ENCODE data around the gene CCDC157.

DNA sequence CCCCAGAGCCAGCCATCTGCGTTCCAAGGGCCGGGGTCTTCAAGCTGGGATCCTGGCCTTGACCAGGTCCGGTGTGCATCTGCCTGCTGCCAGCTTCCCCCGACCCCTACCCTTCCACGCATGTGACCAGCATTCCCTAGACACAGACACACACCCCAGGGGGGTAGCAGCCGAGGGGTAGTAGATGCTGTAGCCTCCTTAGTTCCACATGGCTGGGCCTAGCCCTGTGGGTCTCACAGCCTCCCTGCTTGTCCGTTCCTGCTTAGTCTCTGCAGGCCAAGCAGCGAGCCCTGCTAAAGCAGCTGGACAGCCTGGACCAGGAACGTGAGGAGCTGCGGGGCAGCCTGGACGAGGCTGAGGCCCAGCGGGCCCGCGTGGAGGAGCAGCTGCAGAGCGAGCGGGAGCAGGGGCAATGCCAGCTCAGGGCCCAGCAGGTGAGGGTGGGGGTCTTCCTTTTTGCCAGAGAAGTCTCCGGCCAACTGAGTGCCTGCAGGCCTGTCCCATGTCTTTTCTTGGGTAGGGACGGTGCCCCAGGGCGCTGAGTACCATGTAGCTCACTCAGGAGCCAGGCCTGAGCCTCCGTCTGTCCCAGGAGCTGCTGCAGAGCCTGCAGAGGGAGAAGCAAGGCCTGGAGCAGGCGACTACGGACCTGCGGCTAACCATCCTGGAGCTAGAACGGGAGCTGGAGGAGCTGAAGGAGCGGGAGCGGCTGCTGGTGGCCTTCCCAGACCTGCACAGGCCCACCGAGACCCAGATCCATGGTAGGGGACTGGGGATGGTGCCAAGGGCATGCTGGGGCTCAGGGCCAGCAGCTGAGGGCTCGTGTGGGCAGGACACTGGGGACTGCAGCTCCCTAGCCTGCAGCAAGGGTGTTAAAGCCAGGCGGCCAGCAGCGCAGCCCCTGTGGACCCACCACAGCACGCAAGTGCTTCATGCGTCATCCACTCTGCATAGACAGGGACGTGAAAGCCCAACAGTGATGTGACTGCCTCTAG, 16.8 kb downstream of the CCDC157 start:
- TF ChIP-seq, protein P1, sequence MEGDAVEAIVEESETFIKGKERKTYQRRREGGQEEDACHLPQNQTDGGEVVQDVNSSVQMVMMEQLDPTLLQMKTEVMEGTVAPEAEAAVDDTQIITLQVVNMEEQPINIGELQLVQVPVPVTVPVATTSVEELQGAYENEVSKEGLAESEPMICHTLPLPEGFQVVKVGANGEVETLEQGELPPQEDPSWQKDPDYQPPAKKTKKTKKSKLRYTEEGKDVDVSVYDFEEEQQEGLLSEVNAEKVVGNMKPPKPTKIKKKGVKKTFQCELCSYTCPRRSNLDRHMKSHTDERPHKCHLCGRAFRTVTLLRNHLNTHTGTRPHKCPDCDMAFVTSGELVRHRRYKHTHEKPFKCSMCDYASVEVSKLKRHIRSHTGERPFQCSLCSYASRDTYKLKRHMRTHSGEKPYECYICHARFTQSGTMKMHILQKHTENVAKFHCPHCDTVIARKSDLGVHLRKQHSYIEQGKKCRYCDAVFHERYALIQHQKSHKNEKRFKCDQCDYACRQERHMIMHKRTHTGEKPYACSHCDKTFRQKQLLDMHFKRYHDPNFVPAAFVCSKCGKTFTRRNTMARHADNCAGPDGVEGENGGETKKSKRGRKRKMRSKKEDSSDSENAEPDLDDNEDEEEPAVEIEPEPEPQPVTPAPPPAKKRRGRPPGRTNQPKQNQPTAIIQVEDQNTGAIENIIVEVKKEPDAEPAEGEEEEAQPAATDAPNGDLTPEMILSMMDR (conservative IDR thresholded peaks at IDR 0.05): no peak
- no peak for TF ChIP-seq ZFX (IDR thresholded peaks at IDR 0.05)

Measured in C4-2B (cell line).